VCaP (cell line): ENCODE measurements around the gene ATP13A2.

Experiments
- H3K27ac ChIP-seq: fragments of 450-650 bp; 2 replicates; pipeline ENCODE4 v1.5.1; 2017
- CTCF ChIP-seq: fragments of 450-650 bp; conservative IDR thresholded peaks from 2 replicates; pipeline ENCODE4 v1.5.1; 2017; ENCODE audit warnings: mild to moderate bottlenecking, moderate library complexity

Gene ATP13A2

GRCh38 chr1:16972189-16972895, 39.4 kb downstream of the ATP13A2 start:
- no peak overlapping the region for H3K27ac ChIP-seq
- TF ChIP-seq CTCF, result no peak

GRCh38 chr1:16971341-16972188, 40.2 kb downstream of the ATP13A2 start:
- no peak for TF ChIP-seq CTCF
- no peak overlapping the region for H3K27ac ChIP-seq

GRCh38 chr1:16970132-16970910, 41.4 kb downstream of the ATP13A2 start:
- no peak overlapping the region for H3K27ac ChIP-seq
- TF ChIP-seq CTCF, result no peak

GRCh38 chr1:16969651-16970050, 42.1 kb downstream of the ATP13A2 start:
- no peak overlapping the region for H3K27ac ChIP-seq
- no peak for TF ChIP-seq CTCF

GRCh38 chr1:16969057-16969611, 42.6 kb downstream of the ATP13A2 start:
- no peak overlapping the region for H3K27ac ChIP-seq
- no peak for TF ChIP-seq CTCF

- H3K27ac ChIP-seq, result no peak overlapping the region
- no peak for TF ChIP-seq CTCF
These were observed 43.4 kb downstream of the ATP13A2 start for GRCh38 chr1:16968372-16968771.

- H3K27ac ChIP-seq, result no peak overlapping the region
- no peak for TF ChIP-seq CTCF
These were observed 43.8 kb downstream of the ATP13A2 start for GRCh38 chr1:16967962-16968361.
